PC-9 (cell line): ENCODE measurements around the gene C2orf49. TPM values are rescaled to one million over a fixed set of nuclear protein-coding genes. Genes with fewer than 3 reads are reported as not detected.

ENCODE experiments used
- BruUV-seq: library from RNA; stranded (reverse); fragments of 400-500 nt; replicated peaks from 2 replicates; lab custom pipeline; 2021; lab: Mats Ljungman, UMichigan
- CTCF ChIA-PET: fragments of 300-600 bp; sonication (Branson Sonifier 250); formaldehyde crosslinking; loops from one replicate; lab custom pipeline; 2022; ENCODE audit warnings: antibody characterized with exemption; lab: Charles Lee
- POLR2A ChIA-PET: fragments of 300-600 bp; sonication (Branson Sonifier 250); formaldehyde crosslinking; loops from one replicate; lab custom pipeline; 2022; ENCODE audit warnings: antibody characterized with exemption; ENCODE audit not compliant: unreplicated experiment; lab: Charles Lee
- DNase-seq, 2 experiments: peaks; one replicate each; pipeline versions ENCODE4 v3.0.0 to v3.0.0-alpha.2; 2015 to 2022; ENCODE audit warnings: mixed read lengths in 1 of 2
- H2AFZ ChIP-seq: fragments of 200-600 bp; sonication (generic); 2 replicates; pipeline ENCODE4 v1.8.1; 2017; ENCODE audit warnings: antibody characterized with exemption
- H3F3A ChIP-seq: fragments of 200-600 bp; sonication (generic); 2 replicates; pipeline ENCODE4 v1.8.1; 2017; ENCODE audit warnings: antibody characterized with exemption, mild to moderate bottlenecking, low read depth; ENCODE audit not compliant: insufficient read depth
- H3K27ac ChIP-seq: fragments of 200-600 bp; sonication (generic); 2 replicates; pipeline ENCODE4 v1.6.1; 2016; ENCODE audit warnings: mixed run types
- H3K27me3 ChIP-seq: fragments of 200-600 bp; sonication (generic); 2 replicates; pipeline ENCODE4 v1.6.1; 2016; ENCODE audit warnings: low read depth, mixed run types; ENCODE audit not compliant: insufficient read depth
- H3K36me3 ChIP-seq: fragments of 200-600 bp; sonication (generic); 2 replicates; pipeline ENCODE4 v1.6.1; 2016; ENCODE audit warnings: low read depth, mixed run types
- H3K4me1 ChIP-seq: fragments of 200-600 bp; sonication (generic); replicated peaks from 2 replicates; pipeline ENCODE4 v1.6.1; 2016; ENCODE audit warnings: mixed run types; ENCODE audit not compliant: insufficient read depth
- H3K4me2 ChIP-seq: fragments of 200-600 bp; sonication (generic); 2 replicates; pipeline ENCODE4 v1.6.1; 2017; ENCODE audit warnings: mixed run types
- H3K4me3 ChIP-seq: fragments of 200-600 bp; sonication (generic); 2 replicates; pipeline ENCODE4 v1.6.1; 2016; ENCODE audit warnings: mixed run types
- H3K79me2 ChIP-seq: fragments of 200-600 bp; sonication (generic); 2 replicates; pipeline ENCODE4 v1.6.1; 2017; ENCODE audit warnings: low read depth, mixed run types
- H3K9me2 ChIP-seq: fragments of 200-600 bp; sonication (generic); 2 replicates; pipeline ENCODE4 v1.8.1; 2017; ENCODE audit warnings: mild to moderate bottlenecking; ENCODE audit not compliant: insufficient read depth
- H3K9me3 ChIP-seq: fragments of 200-600 bp; sonication (generic); 2 replicates; pipeline ENCODE4 v1.8.1; 2016; ENCODE audit warnings: low read depth; ENCODE audit not compliant: insufficient read depth
- H4K20me1 ChIP-seq: fragments of 200-600 bp; sonication (generic); 2 replicates; pipeline ENCODE4 v1.8.1; 2017; ENCODE audit not compliant: insufficient read depth
- CTCF ChIP-seq: fragments of 200-600 bp; sonication (generic); conservative IDR thresholded peaks from 2 replicates; pipeline ENCODE4 v1.6.1; 2017; ENCODE audit warnings: mixed run types, antibody characterized with exemption, mild to moderate bottlenecking, moderate library complexity
- EZH2 ChIP-seq: fragments of 200-600 bp; sonication (generic); IDR thresholded peaks from 2 replicates; pipeline ENCODE4 v1.8.0; 2017; ENCODE audit warnings: antibody characterized with exemption, low read depth
- intact Hi-C: fragments of 100-400 bp; cut with micrococcal nuclease; formaldehyde crosslinking; loops from one replicate; pipeline ENCODE4 v1.10.0; 2022; ENCODE audit not compliant: unreplicated experiment
- total RNA-seq: library from RNA; stranded (reverse); gene quantifications from 2 replicates; pipeline ENCODE4 v1.2.3, GENCODE V29; 2021

C2orf49 gene
- total RNA-seq, 1 experiment from 2014 or later = 16.2 TPM

GRCh38 chr2:105294844-105295481 is 42.4 kb upstream of the C2orf49 start:
- peak; percentile 13 to 16 for DNase-seq
- H4K20me1 ChIP-seq = peaks cover 11% of the 10 kb centered on the region; the same call in 1 of the 2 replicates
- no peaks in the 10 kb centered on the region for H3K79me2 ChIP-seq
- no peaks in the 10 kb centered on the region for H3K9me2 ChIP-seq
- H3K27ac ChIP-seq = no peak overlapping the region
- no peak overlapping the region for H3K4me3 ChIP-seq
- H3K4me2 ChIP-seq = no peak overlapping the region
- no peaks in the 10 kb centered on the region for H3K9me3 ChIP-seq
- H3F3A ChIP-seq = no peaks in the 10 kb centered on the region
- H3K4me1 ChIP-seq = no peaks in the 10 kb centered on the region
- H3K27me3 ChIP-seq = no peaks in the 10 kb centered on the region
- ChIA-PET POLR2A (no interaction called here), CTCF (interaction anchor here (0.6 kb wide), 1 partner anchor 65 kb away, joined by 4 read pairs; no protein-coding TSS in a partner anchor)
- intact Hi-C loops = loop anchor here (1.0 kb wide), 1 partner anchor 181 kb away; no protein-coding TSS in a partner anchor
- no peak overlapping the region for H2AFZ ChIP-seq
- no TSS peak for BruUV-seq
- H3K36me3 ChIP-seq = no peaks in the 10 kb centered on the region; the same call in 1 of the 2 replicates
- no peak for TF ChIP-seq EZH2
- peak; percentile 67 for TF ChIP-seq CTCF

DNA sequence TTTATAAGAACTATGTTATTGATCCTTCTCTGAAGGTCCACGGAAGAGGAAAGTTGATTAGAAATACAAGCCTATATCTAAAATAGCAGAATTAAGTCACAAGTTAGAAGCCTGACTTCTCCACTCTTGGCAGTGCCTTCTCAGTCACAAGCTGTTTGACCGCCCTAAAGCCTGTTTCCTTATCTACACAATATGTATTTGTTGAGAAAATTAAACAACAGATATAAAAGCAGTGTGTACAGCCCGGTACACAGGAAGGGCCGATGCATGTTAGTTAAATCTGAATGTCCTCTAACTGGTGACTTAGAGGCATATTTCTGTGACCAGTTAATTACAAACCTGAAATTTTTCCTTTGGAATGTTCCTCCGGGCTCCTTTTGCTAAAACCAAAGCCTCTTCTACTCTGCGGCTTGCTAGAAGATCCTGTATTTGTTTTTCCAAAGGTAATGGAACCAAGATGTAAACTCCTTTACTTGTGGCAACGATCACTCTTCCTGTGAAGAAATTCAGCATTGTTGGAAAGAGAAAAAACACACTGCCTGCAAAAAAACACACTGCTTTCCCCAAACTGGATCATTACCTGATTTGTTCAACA is 41.2 kb upstream of the C2orf49 start:
- intact Hi-C loops = no loop called here
- H3K4me1 ChIP-seq = no peaks in the 10 kb centered on the region
- TF ChIP-seq CTCF = no peak
- no peak for TF ChIP-seq EZH2
- no peaks in the 10 kb centered on the region for H3K9me3 ChIP-seq
- no peak overlapping the region for H3K27ac ChIP-seq
- no peak overlapping the region for H3K4me3 ChIP-seq
- no peaks in the 10 kb centered on the region for H3F3A ChIP-seq
- H4K20me1 ChIP-seq = peaks cover 13% of the 10 kb centered on the region; the same call in 1 of the 2 replicates
- H3K9me2 ChIP-seq = no peaks in the 10 kb centered on the region
- BruUV-seq = no TSS peak
- no peak overlapping the region for H3K4me2 ChIP-seq
- CTCF ChIA-PET = interaction anchor here (0.6 kb wide), 1 partner anchor 221 kb away, joined by 3 read pairs; no protein-coding TSS in a partner anchor
- H3K36me3 ChIP-seq = no peaks in the 10 kb centered on the region; the same call in 1 of the 2 replicates
- no peak overlapping the region for H2AFZ ChIP-seq
- H3K79me2 ChIP-seq = no peaks in the 10 kb centered on the region
- no peak for DNase-seq
- H3K27me3 ChIP-seq = no peaks in the 10 kb centered on the region
- POLR2A ChIA-PET = no interaction called here

GRCh38 chr2:105297216-105297615 is 40.1 kb upstream of the C2orf49 start:
- intact Hi-C loops = no loop called here
- BruUV-seq = no TSS peak
- Histone ChIP-seq H3K79me2 (peaks cover 3% of the 10 kb centered on the region; the same call in 1 of the 2 replicates), H3K4me1 (no peaks in the 10 kb centered on the region), H4K20me1 (peaks cover 13% of the 10 kb centered on the region; the same call in 1 of the 2 replicates), H3K27ac (no peak overlapping the region), H3K4me3 (no peak overlapping the region), H3F3A (no peaks in the 10 kb centered on the region), H3K4me2 (no peak overlapping the region), H3K9me3 (no peaks in the 10 kb centered on the region), H3K36me3 (no peaks in the 10 kb centered on the region; the same call in 1 of the 2 replicates), H3K9me2 (no peaks in the 10 kb centered on the region), H3K27me3 (no peaks in the 10 kb centered on the region), H2AFZ (no peak overlapping the region)
- no peak for DNase-seq
- ChIA-PET CTCF (no interaction called here), POLR2A (no interaction called here)
- no peak for TF ChIP-seq CTCF
